IMR-90 (cell line): ENCODE data around the gene HIPK1. TPM values are rescaled to one million over a fixed set of nuclear protein-coding genes. Genes with fewer than 3 reads are reported as not detected.

ENCODE experiments used
- ATAC-seq: fragments of 200-7000 bp; cut with Tn5 transposase; 2 replicates; pipeline ENCODE4 v1.9.1; 2020; ENCODE audit warnings: low read depth, mild to moderate bottlenecking, moderate library complexity
- BruUV-seq: library from RNA; stranded (reverse); fragments of 400-500 nt; replicated peaks from 2 replicates; lab custom pipeline; 2021; lab: Mats Ljungman, UMichigan
- CTCF ChIA-PET: fragments of 300-600 bp; formaldehyde crosslinking; extraction: SDS; loops from one replicate; lab custom pipeline; 2021; ENCODE audit warnings: antibody characterized with exemption; lab: Yijun Ruan, JAX
- POLR2A ChIA-PET: fragments of 300-600 bp; sonication (Branson Sonifier 250); formaldehyde crosslinking; loops from one replicate; lab custom pipeline; 2022; ENCODE audit warnings: antibody characterized with exemption; ENCODE audit not compliant: unreplicated experiment; lab: Charles Lee
- DNase-seq: peaks from one replicate; pipeline ENCODE4 v3.0.0; 2013
- H2AFZ ChIP-seq: replicated peaks from 2 replicates; pipeline ENCODE3; 2013; ENCODE audit warnings: low read length, mild to moderate bottlenecking; ENCODE audit not compliant: poor library complexity
- H2AK5ac ChIP-seq: 2 replicates; pipeline ENCODE4 v1.6.1; 2013; ENCODE audit warnings: low read depth, low read length, inconsistent platforms
- H2AK9ac ChIP-seq: replicated peaks from 2 replicates; pipeline ENCODE3; 2013; ENCODE audit warnings: mild to moderate bottlenecking, low read depth, low read length, moderate library complexity; ENCODE audit not compliant: poor library complexity
- H2BK120ac ChIP-seq: 2 replicates; pipeline ENCODE4 v1.6.1; 2013; ENCODE audit warnings: low read depth, low read length, inconsistent platforms
- H2BK15ac ChIP-seq: 3 replicates; pipeline ENCODE4 v1.6.1; 2013; ENCODE audit warnings: low read depth, low read length, inconsistent platforms
- H2BK20ac ChIP-seq: 2 replicates; pipeline ENCODE4 v1.6.1; 2013; ENCODE audit warnings: low read depth, mild to moderate bottlenecking, inconsistent platforms, low read length, moderate library complexity
- H2BK5ac ChIP-seq: 2 replicates; pipeline ENCODE4 v1.6.1; 2013; ENCODE audit warnings: mild to moderate bottlenecking, low read depth, low read length, inconsistent platforms; ENCODE audit not compliant: poor library complexity, severe bottlenecking
- H3K14ac ChIP-seq: replicated peaks from 2 replicates; pipeline ENCODE4 v1.6.1; 2013; ENCODE audit warnings: low read depth, low read length, inconsistent platforms
- H3K18ac ChIP-seq: 2 replicates; pipeline ENCODE4 v1.6.1; 2013; ENCODE audit warnings: low read depth, low read length, control low read depth
- H3K23ac ChIP-seq: 2 replicates; pipeline ENCODE4 v1.6.1; 2013; ENCODE audit warnings: low read depth, low read length, inconsistent platforms
- H3K27ac ChIP-seq: 2 replicates; pipeline ENCODE4 v1.5.1; 2013; ENCODE audit warnings: mild to moderate bottlenecking, control low read depth, low read length; ENCODE audit not compliant: insufficient read depth
- H3K27me3 ChIP-seq: 2 replicates; pipeline ENCODE4 v1.6.1; 2013; ENCODE audit warnings: low read length; ENCODE audit not compliant: control insufficient read depth, insufficient read depth
- H3K36me3 ChIP-seq: 2 replicates; pipeline ENCODE4 v1.6.1; 2013; ENCODE audit warnings: low read length, mixed read lengths; ENCODE audit not compliant: control insufficient read depth, insufficient read depth
- H3K4ac ChIP-seq: 2 replicates; pipeline ENCODE4 v1.6.1; 2013; ENCODE audit warnings: low read depth, low read length, inconsistent platforms
- H3K4me1 ChIP-seq: 2 replicates; pipeline ENCODE4 v1.6.1; 2013; ENCODE audit warnings: low read length, mixed read lengths; ENCODE audit not compliant: control insufficient read depth, insufficient read depth
- H3K4me2 ChIP-seq: 2 replicates; pipeline ENCODE4 v1.6.1; 2013; ENCODE audit warnings: low read depth, mild to moderate bottlenecking, control low read depth, low read length, moderate library complexity
- H3K4me3 ChIP-seq: 2 replicates; pipeline ENCODE4 v1.5.1; 2013; ENCODE audit warnings: low read depth, mild to moderate bottlenecking, control low read depth, low read length, moderate library complexity; ENCODE audit not compliant: insufficient read depth
- H3K56ac ChIP-seq: 2 replicates; pipeline ENCODE4 v1.6.1; 2013; ENCODE audit warnings: low read length, inconsistent platforms; ENCODE audit not compliant: insufficient read depth; ENCODE audit errors: extremely low read depth
- H3K79me1 ChIP-seq, 2 experiments: 2 replicates each; pipeline ENCODE4 v1.6.1; 2013; ENCODE audit warnings: low read length in 2 of 2, inconsistent platforms in 1 of 2, low read depth in 1 of 2
- H3K9ac ChIP-seq: 2 replicates; pipeline ENCODE4 v1.6.1; 2013; ENCODE audit warnings: low read depth, low read length, control low read depth
- H3K9me1 ChIP-seq: 2 replicates; pipeline ENCODE4 v1.6.1; 2013; ENCODE audit warnings: low read length, inconsistent platforms; ENCODE audit not compliant: insufficient read depth
- H3K9me3 ChIP-seq: 2 replicates; pipeline ENCODE4 v1.6.1; 2013; ENCODE audit warnings: low read length; ENCODE audit not compliant: control insufficient read depth, insufficient read depth
- H4K20me1 ChIP-seq: 2 replicates; pipeline ENCODE4 v1.6.1; 2013; ENCODE audit warnings: low read length, inconsistent platforms; ENCODE audit not compliant: insufficient read depth
- H4K5ac ChIP-seq: 2 replicates; pipeline ENCODE4 v1.6.1; 2013; ENCODE audit warnings: mild to moderate bottlenecking, low read depth, low read length, control low read depth
- H4K8ac ChIP-seq, 2 experiments: 2 replicates each; pipeline ENCODE4 v1.6.1; 2013; ENCODE audit warnings: low read depth in 2 of 2, low read length in 2 of 2, control low read depth in 1 of 2, inconsistent platforms in 1 of 2
- H4K91ac ChIP-seq: 2 replicates; pipeline ENCODE4 v1.6.1; 2013; ENCODE audit warnings: low read depth, low read length, inconsistent platforms; ENCODE audit not compliant: insufficient read depth
- CEBPB ChIP-seq: IDR thresholded peaks from 2 replicates; pipeline ENCODE4 v1.6.1; 2012; ENCODE audit warnings: low read depth, low read length, improper control_type of control experiment
- CHD1 ChIP-seq: IDR thresholded peaks from 2 replicates; pipeline ENCODE4 v1.6.1; 2012; ENCODE audit warnings: low read depth, low read length, improper control_type of control experiment
- FOS ChIP-seq: fragments of 150-350 bp; IDR thresholded peaks from 2 replicates; pipeline ENCODE4 v1.6.1; 2016; ENCODE audit warnings: low read depth, low read length
- MAFK ChIP-seq: IDR thresholded peaks from 2 replicates; pipeline ENCODE4 v1.6.1; 2012; ENCODE audit warnings: low read depth, low read length, improper control_type of control experiment
- MAZ ChIP-seq: IDR thresholded peaks from 2 replicates; pipeline ENCODE4 v1.6.1; 2012; ENCODE audit warnings: low read depth, mild to moderate bottlenecking, low read length, improper control_type of control experiment, moderate library complexity, borderline replicate concordance
- MXI1 ChIP-seq: IDR thresholded peaks from 2 replicates; pipeline ENCODE4 v1.6.1; 2012; ENCODE audit warnings: low read depth, mild to moderate bottlenecking, low read length, moderate library complexity, borderline replicate concordance
- NFE2L2 ChIP-seq: fragments of 150-350 bp; IDR thresholded peaks from 2 replicates; pipeline ENCODE4 v1.6.1; 2016; ENCODE audit warnings: low read depth, mild to moderate bottlenecking, low read length
- POLR2A ChIP-seq: IDR thresholded peaks from 2 replicates; pipeline ENCODE4 v1.6.1; 2012; ENCODE audit warnings: mild to moderate bottlenecking, low read depth, low read length
- RAD21 ChIP-seq: IDR thresholded peaks from 2 replicates; pipeline ENCODE4 v1.6.1; 2012; ENCODE audit warnings: low read length, improper control_type of control experiment
- RCOR1 ChIP-seq: IDR thresholded peaks from 2 replicates; pipeline ENCODE4 v1.6.1; 2012; ENCODE audit warnings: mild to moderate bottlenecking, low read length, improper control_type of control experiment; ENCODE audit not compliant: insufficient replicate concordance
- RFX5 ChIP-seq: IDR thresholded peaks from 2 replicates; pipeline ENCODE4 v1.8.0; 2012; ENCODE audit warnings: low read depth, mild to moderate bottlenecking, low read length, moderate library complexity
- SMC3 ChIP-seq: fragments of 150-350 bp; IDR thresholded peaks from 2 replicates; pipeline ENCODE4 v1.6.1; 2016; ENCODE audit warnings: low read depth, mild to moderate bottlenecking, antibody characterized with exemption, low read length, moderate library complexity
- dilution Hi-C: fragments of 300-500 bp; cut with HindIII; formaldehyde crosslinking; loops from one replicate; pipeline ENCODE4 v1.14.3; 2018; ENCODE audit warnings: low sequenced_read_pairs; ENCODE audit not compliant: unreplicated experiment
- in situ Hi-C: fragments of 300-500 bp; cut with MboI; formaldehyde crosslinking; loops from 3 replicates; pipeline ENCODE4 v1.14.3; 2019; ENCODE audit warnings: low sequenced_read_pairs, inconsistent platforms, mixed read lengths
- intact Hi-C: fragments of 100-400 bp; cut with micrococcal nuclease; formaldehyde crosslinking; loops from 2 replicates; pipeline ENCODE4 v1.10.0; 2022
- polyA plus RNA-seq, 3 experiments: library from polyadenylated mRNA; depleted of rRNA; stranded (reverse); fragments of >200 nt; gene quantifications; 2 replicates each; pipeline ENCODE4 v1.2.3, GENCODE V29; 2012; ENCODE audit warnings: low replicate concordance in 1 of 3
- total RNA-seq: library from RNA; depleted of rRNA; stranded (reverse); fragments of >200 nt; gene quantifications from 2 replicates; pipeline ENCODE4 v1.2.3, GENCODE V29; 2012
- TF ChIP-seq, protein P1 (sequence below): fragments of 150-350 bp; IDR thresholded peaks from 2 replicates; pipeline ENCODE4 v1.6.1; 2016; ENCODE audit warnings: low read depth, mild to moderate bottlenecking, low read length, moderate library complexity, borderline replicate concordance
- TF ChIP-seq, protein P2 (sequence below): fragments of 150-350 bp; IDR thresholded peaks from 2 replicates; pipeline ENCODE4 v1.6.1; 2017; ENCODE audit warnings: mild to moderate bottlenecking, antibody characterized with exemption, low read length, low read depth
- TF ChIP-seq, protein P3 (sequence below): conservative IDR thresholded peaks from 2 replicates; pipeline ENCODE4 v1.5.1; 2012; ENCODE audit warnings: mild to moderate bottlenecking, low read depth, low read length, improper control_type of control experiment

The HIPK1 gene
- total and polyA plus RNA-seq, 2 of the 4 experiments (the other 2 are of a cell fraction) = 15.3 to 33.9 TPM

DNA sequence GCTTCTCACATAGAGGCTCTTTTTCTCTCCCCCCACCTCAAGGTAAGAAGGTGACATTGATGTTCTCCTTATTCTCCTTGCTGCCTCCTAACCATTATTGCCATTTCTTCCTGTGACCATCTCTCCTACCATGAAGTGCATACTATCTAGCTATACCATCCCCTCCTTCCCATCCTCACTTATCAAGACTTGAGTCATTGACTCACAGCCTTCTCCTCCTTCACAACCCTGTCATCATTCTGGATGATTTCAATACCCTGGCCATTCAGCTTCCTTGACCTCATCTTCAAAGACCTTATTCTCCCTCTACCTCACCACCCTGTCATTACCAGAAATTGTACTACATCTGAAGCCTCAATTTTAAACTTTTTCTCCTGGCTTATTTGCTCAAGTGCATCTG, 10.9 kb upstream of the HIPK1 start:
- Histone ChIP-seq H2BK5ac (no peak overlapping the region), H3K36me3 (no peaks in the 10 kb centered on the region), H3K14ac (no peak overlapping the region), H2BK20ac (no peak overlapping the region), H3K18ac (no peak overlapping the region), H3K27ac (no peak overlapping the region), H3K4me3 (no peak overlapping the region), H3K23ac (no peak overlapping the region), H2BK15ac (no peak overlapping the region), H3K9ac (no peak overlapping the region), H3K56ac (no peak overlapping the region), H4K8ac (no peak overlapping the region), H2BK120ac (no peak overlapping the region), H4K20me1 (no peaks in the 10 kb centered on the region), H3K4ac (no peak overlapping the region), H4K5ac (no peak overlapping the region), H3K27me3 (peaks cover 5% of the 10 kb centered on the region), H3K9me3 (no peaks in the 10 kb centered on the region), H2AK9ac (no peak overlapping the region), H2AK5ac (no peak overlapping the region), H3K4me1 (peaks cover 2% of the 10 kb centered on the region; the same call in 1 of the 2 replicates), H3K79me1 (peaks cover 2 to 6% of the 10 kb centered on the region in 2 experiments; a peak in 2 of 4 replicates), H2AFZ (no peak overlapping the region), H3K4me2 (no peak overlapping the region), H3K9me1 (no peaks in the 10 kb centered on the region; the same call in 1 of the 2 replicates), H4K91ac (no peak overlapping the region)
- TF ChIP-seq NFE2L2 = no peak
- TF ChIP-seq, protein P1, sequence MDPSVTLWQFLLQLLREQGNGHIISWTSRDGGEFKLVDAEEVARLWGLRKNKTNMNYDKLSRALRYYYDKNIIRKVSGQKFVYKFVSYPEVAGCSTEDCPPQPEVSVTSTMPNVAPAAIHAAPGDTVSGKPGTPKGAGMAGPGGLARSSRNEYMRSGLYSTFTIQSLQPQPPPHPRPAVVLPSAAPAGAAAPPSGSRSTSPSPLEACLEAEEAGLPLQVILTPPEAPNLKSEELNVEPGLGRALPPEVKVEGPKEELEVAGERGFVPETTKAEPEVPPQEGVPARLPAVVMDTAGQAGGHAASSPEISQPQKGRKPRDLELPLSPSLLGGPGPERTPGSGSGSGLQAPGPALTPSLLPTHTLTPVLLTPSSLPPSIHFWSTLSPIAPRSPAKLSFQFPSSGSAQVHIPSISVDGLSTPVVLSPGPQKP = no peak
- TF ChIP-seq RAD21 = no peak
- no peak for TF ChIP-seq CHD1
- TF ChIP-seq, protein P2, sequence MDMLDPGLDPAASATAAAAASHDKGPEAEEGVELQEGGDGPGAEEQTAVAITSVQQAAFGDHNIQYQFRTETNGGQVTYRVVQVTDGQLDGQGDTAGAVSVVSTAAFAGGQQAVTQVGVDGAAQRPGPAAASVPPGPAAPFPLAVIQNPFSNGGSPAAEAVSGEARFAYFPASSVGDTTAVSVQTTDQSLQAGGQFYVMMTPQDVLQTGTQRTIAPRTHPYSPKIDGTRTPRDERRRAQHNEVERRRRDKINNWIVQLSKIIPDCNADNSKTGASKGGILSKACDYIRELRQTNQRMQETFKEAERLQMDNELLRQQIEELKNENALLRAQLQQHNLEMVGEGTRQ = no peak
- no peak for TF ChIP-seq MXI1
- no peak for TF ChIP-seq POLR2A
- TF ChIP-seq SMC3 = no peak
- no peak for TF ChIP-seq MAZ
- TF ChIP-seq MAFK = no peak
- no peak for TF ChIP-seq CEBPB
- no peak for TF ChIP-seq RFX5
- TF ChIP-seq, protein P3, sequence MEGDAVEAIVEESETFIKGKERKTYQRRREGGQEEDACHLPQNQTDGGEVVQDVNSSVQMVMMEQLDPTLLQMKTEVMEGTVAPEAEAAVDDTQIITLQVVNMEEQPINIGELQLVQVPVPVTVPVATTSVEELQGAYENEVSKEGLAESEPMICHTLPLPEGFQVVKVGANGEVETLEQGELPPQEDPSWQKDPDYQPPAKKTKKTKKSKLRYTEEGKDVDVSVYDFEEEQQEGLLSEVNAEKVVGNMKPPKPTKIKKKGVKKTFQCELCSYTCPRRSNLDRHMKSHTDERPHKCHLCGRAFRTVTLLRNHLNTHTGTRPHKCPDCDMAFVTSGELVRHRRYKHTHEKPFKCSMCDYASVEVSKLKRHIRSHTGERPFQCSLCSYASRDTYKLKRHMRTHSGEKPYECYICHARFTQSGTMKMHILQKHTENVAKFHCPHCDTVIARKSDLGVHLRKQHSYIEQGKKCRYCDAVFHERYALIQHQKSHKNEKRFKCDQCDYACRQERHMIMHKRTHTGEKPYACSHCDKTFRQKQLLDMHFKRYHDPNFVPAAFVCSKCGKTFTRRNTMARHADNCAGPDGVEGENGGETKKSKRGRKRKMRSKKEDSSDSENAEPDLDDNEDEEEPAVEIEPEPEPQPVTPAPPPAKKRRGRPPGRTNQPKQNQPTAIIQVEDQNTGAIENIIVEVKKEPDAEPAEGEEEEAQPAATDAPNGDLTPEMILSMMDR = no peak
- no peak for TF ChIP-seq FOS
- no peak for TF ChIP-seq RCOR1
- no TSS peak for BruUV-seq
- POLR2A ChIA-PET = no interaction called here
- dilution Hi-C loops = no loop called here
- ATAC-seq (no peak), DNase-seq (no peak)
- intact Hi-C loops = no loop called here
- in situ Hi-C loops = loop anchor here (25.0 kb wide), 1 partner anchor 781 kb away; no protein-coding TSS in a partner anchor
- CTCF ChIA-PET = no interaction called here
